Neutrophil (primary cell): ENCODE data around the gene FAM47E.
"Not testable (repeated sequence)": the region's sequence is repeated elsewhere in the genome, so short reads cannot be mapped to it uniquely, and the experiment has no call there.

Experiments used
- H3K27ac ChIP-seq: fragments of 200-600 bp; sonication (generic); 2 replicates; pipeline ENCODE4 v1.5.1; 2016; ENCODE audit warnings: mild to moderate bottlenecking, moderate library complexity
- H3K27me3 ChIP-seq: fragments of 200-600 bp; sonication (generic); 2 replicates; pipeline ENCODE4 v1.6.0; 2016; ENCODE audit warnings: mild to moderate bottlenecking
- H3K36me3 ChIP-seq: fragments of 200-600 bp; sonication (generic); 2 replicates; pipeline ENCODE4 v1.5.1; 2017
- H3K4me1 ChIP-seq, 2 experiments: fragments of 200-600 bp in 1 of 2; sonication (generic) in 1 of 2; 1 replicate in 1 of 2; 2 replicates in 1 of 2; pipeline versions ENCODE4 v1.5.1 to v1.6.1; 2013 to 2016; ENCODE audit warnings: low read depth in 1 of 2, low read length in 1 of 2, mild to moderate bottlenecking in 1 of 2, moderate library complexity in 1 of 2; ENCODE audit not compliant: control insufficient read depth in 1 of 2, insufficient read depth in 1 of 2
- H3K4me3 ChIP-seq, 2 experiments: fragments of 200-600 bp in 1 of 2; sonication (generic) in 1 of 2; 1 replicate in 1 of 2; 2 replicates in 1 of 2; pipeline ENCODE4 v1.5.1; 2013 to 2016; ENCODE audit warnings: low read depth in 1 of 2, low read length in 1 of 2, mild to moderate bottlenecking in 1 of 2, moderate library complexity in 1 of 2
- H3K9me3 ChIP-seq: fragments of 200-600 bp; sonication (generic); 2 replicates; pipeline ENCODE4 v1.5.1; 2016
- CTCF ChIP-seq: fragments of 200-600 bp; sonication (generic); IDR thresholded peaks from 2 replicates; pipeline ENCODE4 v1.5.1; 2016; ENCODE audit warnings: antibody characterized with exemption

Gene FAM47E

GRCh38 chr4:76280488-76281441, 29.2 kb downstream of the FAM47E start:
- H3K27ac ChIP-seq: no peak overlapping the region
- no peaks in the 10 kb centered on the region for H3K9me3 ChIP-seq
- peaks cover 44 to 56% of the 10 kb centered on the region in 2 experiments for H3K4me1 ChIP-seq
- no peak for TF ChIP-seq CTCF
- H3K36me3 ChIP-seq: no peaks in the 10 kb centered on the region
- no peaks in the 10 kb centered on the region for H3K27me3 ChIP-seq
- H3K4me3 ChIP-seq: no peak overlapping the region

GRCh38 chr4:76281594-76281993, 30.1 kb downstream of the FAM47E start:
- not testable (repeated sequence) for H3K4me3 ChIP-seq, H3K27me3 ChIP-seq, H3K9me3 ChIP-seq, H3K36me3 ChIP-seq, H3K27ac ChIP-seq
- H3K4me1 ChIP-seq: peaks cover 37 to 50% of the 10 kb centered on the region in 2 experiments

GRCh38 chr4:76282941-76283689, 31.6 kb downstream of the FAM47E start:
- H3K4me3 ChIP-seq: no peak overlapping the region
- no peak for TF ChIP-seq CTCF
- H3K27ac ChIP-seq: no peak overlapping the region
- no peaks in the 10 kb centered on the region for H3K9me3 ChIP-seq
- H3K36me3 ChIP-seq: no peaks in the 10 kb centered on the region
- peaks cover 25 to 37% of the 10 kb centered on the region in 2 experiments for H3K4me1 ChIP-seq
- H3K27me3 ChIP-seq: no peaks in the 10 kb centered on the region

- H3K36me3 ChIP-seq: no peaks in the 10 kb centered on the region
- no peak overlapping the region for H3K27ac ChIP-seq
- no peak overlapping the region for H3K4me3 ChIP-seq
- H3K27me3 ChIP-seq: no peaks in the 10 kb centered on the region
- H3K4me1 ChIP-seq: peaks cover 17 to 29% of the 10 kb centered on the region in 2 experiments
- no peak for TF ChIP-seq CTCF
- H3K9me3 ChIP-seq: no peaks in the 10 kb centered on the region
These were observed 32.4 kb downstream of the FAM47E start for GRCh38 chr4:76283900-76284299.

GRCh38 chr4:76287811-76288210, 36.3 kb downstream of the FAM47E start:
- H3K36me3 ChIP-seq, H3K4me3 ChIP-seq, H3K27me3 ChIP-seq, H3K9me3 ChIP-seq, H3K27ac ChIP-seq: not testable (repeated sequence)
- H3K4me1 ChIP-seq: peaks cover 15 to 23% of the 10 kb centered on the region in 2 experiments

- H3K27ac ChIP-seq: no peak overlapping the region
- H3K4me3 ChIP-seq: no peak overlapping the region
- H3K9me3 ChIP-seq: no peaks in the 10 kb centered on the region
- peaks cover 41 to 54% of the 10 kb centered on the region in 2 experiments for H3K4me1 ChIP-seq
- TF ChIP-seq CTCF: no peak
- H3K36me3 ChIP-seq: no peaks in the 10 kb centered on the region
- H3K27me3 ChIP-seq: no peaks in the 10 kb centered on the region
These were observed 41.2 kb downstream of the FAM47E start for GRCh38 chr4:76292730-76293129.
